Measurements from ENCODE around the gene ENG. TPM values are rescaled to one million over a fixed set of nuclear protein-coding genes. Genes with fewer than 3 reads are reported as not detected.
"Not testable (repeated sequence)": the region's sequence is repeated elsewhere in the genome, so short reads cannot be mapped to it uniquely, and the experiment has no call there.

ENG gene
- total RNA-seq = 10.5 and 12.5 TPM in 2 replicates
- 57.1 TPM for polyA plus RNA-seq (2012)

GRCh38 chr9:127854184-127854806 lies at the start of gene ENG:
Gene ENG (minus strand): TSS chr9:127854658. CDS start chr9:127854355, 303 bp downstream.
- peak; percentile 63 for DNase-seq (ENCODE audit: low read depth)

DNA sequence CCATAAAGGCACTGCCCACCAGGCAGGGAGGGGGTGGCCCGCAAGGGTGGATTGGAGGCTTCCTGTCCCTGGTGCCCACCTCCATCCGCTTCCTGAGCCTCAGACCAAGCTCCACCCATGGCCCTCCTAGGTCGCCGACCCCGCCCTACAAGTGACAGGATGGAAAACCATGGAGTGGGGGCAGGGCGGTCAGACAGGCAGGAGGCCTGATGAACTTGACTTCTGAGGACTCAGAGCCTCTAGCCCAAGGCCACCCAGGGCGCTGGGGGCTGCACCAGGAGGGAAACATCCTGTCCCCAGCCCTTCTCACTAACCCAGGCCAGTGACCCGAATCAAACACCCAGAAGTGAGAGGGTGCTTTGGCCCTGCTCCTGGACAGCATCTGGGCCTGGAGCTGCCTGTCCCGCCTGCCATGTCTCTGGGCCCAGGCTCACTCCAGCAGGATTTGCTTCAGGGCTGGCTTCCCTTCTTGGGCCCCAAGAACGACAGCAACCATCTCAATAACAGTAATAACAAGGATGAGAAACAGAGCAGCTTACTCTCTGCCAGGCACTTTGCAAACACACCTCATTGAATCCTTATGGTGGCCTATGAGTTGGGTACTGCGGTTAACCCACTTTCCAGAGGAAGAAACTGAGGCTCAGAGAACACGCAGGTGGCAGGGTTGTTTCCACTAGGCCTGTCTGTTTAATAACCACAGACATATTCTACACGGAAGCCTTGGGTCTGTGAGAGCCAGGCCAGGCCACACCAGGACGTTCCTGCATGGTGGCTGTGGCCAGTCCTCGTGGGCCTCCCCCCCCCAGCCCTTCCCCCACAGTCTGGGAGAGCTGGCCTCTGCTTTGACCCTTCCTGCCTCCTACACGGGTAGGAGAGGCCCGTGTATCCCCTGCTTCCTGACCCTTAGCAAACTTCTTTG lies 49.4 kb upstream of the ENG start:
- no peak for DNase-seq (ENCODE audit: low read depth)

DNA sequence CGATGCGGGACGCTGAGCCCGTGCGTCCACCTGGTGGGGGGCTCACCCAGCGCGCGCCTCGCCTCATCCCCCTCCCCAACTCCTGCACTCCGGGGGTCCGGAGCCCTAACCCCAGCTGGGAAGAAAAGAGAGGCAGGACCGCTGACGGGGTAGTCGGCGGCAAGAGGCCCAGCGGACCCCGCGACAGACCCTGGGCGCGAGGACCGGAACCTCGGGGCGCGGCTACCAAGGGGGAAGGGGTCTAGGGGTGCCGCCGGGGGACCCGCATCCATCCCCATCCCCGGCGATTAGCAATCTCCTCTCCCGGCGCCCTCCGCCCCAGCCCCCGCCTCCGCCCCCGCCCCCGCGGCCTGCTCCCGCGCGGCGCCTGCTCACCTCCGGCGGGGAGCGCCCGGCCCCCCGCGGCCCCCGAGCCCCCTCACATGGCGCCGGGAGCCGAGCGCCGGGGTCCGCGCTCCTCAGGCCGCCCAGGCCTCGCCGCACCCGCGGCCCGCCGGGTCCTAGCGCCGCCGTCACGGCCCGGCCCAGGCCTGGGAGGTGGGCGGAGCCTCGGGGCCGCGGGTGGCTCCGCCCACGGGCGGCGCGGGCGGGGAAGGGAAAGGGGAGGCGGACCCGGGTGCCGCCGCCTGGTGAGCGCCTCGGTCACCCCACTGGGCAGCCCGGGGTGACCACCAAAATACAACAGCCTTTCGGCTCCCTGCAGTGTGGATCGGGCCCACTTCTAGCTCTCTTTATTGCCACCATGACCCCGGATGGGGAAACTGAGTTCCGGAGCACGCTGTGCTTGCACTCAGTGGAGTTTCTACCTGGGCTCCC lies 44.9 kb upstream of the ENG start, which contains the start of gene ST6GALNAC6:
Gene ST6GALNAC6, minus strand, starts transcription at position 476 of the 816 bp plus-strand sequence. CDS start 1,622 bp downstream, outside the sequence.
- DNase-seq (ENCODE audit: low read depth) = peak; percentile 84

DNA sequence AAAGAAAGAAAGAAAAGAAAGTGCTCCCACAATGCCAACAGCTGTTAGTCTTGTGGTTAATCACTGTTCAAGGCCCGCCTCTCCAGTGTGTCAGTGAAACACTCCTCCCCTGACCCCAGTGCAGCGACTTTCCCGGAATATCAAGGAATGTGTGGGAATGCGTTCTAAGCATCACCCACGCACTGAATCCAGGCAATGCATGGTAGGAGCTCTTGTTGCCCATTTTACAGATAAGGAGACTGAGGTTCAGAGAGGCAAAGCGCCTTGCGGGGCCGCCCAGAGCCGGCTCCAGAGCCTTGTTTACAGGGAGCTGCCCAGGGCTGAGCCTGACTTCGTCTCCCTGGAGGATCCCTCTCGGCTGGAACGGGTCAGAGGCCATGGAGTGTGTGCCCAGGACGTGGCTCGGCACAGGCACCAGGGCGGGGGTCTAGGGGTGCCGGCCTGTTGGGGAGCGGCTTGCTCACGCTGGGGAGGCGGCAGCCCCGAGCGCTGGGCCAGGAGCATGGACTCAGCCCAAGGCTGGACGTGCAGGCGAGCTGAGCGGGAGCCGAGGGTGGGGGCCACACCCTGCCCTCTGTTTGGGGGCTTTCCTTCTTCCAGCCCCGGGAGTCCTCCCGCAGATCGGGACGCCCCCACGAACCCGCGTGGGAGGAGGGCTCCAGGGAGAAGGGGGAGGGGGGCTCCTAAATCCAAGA lies 44.1 kb upstream of the ENG start:
- peak; percentile 92 for DNase-seq (ENCODE audit: low read depth)

DNA sequence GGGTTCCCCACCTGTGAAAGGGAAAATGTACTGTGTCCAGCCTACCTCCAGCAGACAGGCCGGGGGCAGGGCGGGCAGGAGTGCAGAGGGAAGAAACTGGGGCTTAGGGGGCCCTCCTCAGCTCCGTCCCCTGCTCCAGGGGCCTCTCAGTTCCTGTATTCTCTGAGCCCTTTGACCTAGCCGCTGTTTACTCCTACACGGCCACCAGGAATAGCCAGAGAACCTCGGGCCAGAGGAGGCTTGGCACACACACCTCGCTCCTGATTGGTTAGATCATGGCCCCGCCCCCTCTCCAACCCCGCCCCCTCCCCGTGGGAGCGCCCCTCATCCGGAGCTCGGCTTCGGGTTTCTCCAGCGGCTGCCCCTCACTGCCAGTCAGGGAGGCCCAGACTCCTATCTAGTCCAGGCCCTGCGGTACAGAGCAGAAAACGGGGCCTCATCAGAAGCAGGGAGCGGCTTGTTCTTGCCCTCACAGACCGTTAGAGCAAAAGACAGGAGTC lies 42.8 kb upstream of the ENG start:
- DNase-seq (ENCODE audit: low read depth) = peak; percentile 81

- DNase-seq (ENCODE audit: low read depth) = no peak
These were observed 42.1 kb upstream of the ENG start for GRCh38 chr9:127896395-127897192.

GRCh38 chr9:127895811-127896210 lies 41.4 kb upstream of the ENG start:
- DNase-seq (ENCODE audit: low read depth) = no peak

- no peak for DNase-seq (ENCODE audit: low read depth)
These were observed 38.9 kb upstream of the ENG start for GRCh38 chr9:127893392-127893791.

GRCh38 chr9:127892831-127893230 lies 38.4 kb upstream of the ENG start:
- DNase-seq (ENCODE audit: low read depth) = no peak

DNA sequence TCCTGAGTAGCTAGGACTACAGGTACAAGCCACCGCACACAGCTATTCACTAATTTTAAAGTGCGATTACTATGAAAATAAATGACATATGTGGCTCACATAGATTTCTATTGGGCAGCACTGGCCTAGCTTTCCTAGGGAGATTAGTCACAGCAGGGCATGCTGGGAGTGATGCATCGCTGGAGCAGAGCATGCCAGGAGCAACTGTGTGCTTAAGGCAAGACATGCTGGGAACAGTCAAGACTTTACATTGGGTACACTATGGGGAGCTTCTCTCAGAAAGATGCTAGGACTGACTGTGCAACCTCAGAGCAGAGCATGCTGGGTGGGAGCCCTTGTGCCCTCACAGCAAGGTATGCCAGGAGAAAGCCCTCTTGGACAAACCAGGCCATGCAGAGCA lies 35.6 kb upstream of the ENG start:
- DNase-seq (ENCODE audit: low read depth) = no peak

DNA sequence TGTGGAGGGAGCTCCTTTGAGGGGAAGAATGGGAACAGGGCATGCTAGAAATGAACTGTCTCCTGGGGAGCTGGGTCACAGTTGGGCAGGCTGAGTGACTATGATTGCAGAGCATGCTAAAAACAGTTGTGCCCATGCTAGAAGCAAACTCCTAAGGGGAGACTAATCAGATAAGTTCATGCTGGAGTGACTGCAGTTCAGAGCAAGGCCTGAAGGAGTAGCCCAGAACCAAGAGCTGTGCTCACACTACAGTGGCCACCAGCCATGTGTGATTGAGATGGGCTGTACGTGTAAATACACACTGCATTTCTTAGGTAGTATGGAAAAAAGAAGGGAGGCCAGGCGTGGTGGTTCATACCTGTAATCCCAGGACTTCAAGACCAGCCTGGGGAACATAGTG lies 33.3 kb upstream of the ENG start:
- DNase-seq (ENCODE audit: low read depth) = no peak

GRCh38 chr9:127886401-127886972 lies 32.0 kb upstream of the ENG start:
- no peak for DNase-seq (ENCODE audit: low read depth)

DNA sequence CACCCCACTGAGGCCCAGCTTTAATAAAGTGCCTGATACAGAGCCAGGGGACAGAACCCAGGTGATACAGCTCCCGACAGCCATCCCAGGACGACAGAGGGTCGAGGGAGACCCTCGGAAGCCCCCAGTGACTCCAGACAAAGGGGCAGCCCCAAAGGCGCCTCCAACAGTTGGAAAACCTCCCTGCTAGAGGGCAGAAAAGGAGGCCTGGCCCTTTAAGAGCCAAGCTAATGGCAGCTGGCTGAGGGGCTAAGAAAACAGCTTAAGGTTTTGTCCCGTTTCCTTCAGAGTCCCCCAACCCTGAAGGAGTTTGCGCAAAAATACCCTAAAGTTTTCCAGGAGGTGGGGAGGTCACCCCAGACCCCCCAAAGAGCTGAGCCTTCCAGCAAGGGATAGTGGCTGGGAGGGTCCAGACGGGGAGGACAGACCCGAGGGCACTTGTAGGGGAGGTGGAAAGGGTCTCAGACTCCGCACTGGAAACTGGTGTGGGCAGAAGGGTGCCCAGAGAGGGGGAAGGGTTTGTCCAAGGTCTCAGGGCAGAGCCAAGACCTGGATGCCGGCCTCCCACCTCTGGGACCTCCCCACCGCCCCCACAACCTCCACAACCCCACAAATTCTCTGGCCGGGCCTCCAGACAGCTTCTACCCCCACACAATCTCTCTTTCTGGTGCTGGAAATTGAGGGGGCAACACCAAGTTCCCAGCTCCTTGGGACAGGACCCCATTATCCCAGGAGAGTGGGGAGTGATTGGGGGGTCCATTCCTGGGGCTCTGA lies 31.2 kb upstream of the ENG start:
- no peak for DNase-seq (ENCODE audit: low read depth)

GRCh38 chr9:127884976-127885490 lies 30.6 kb upstream of the ENG start:
- no peak for DNase-seq (ENCODE audit: low read depth)

DNA sequence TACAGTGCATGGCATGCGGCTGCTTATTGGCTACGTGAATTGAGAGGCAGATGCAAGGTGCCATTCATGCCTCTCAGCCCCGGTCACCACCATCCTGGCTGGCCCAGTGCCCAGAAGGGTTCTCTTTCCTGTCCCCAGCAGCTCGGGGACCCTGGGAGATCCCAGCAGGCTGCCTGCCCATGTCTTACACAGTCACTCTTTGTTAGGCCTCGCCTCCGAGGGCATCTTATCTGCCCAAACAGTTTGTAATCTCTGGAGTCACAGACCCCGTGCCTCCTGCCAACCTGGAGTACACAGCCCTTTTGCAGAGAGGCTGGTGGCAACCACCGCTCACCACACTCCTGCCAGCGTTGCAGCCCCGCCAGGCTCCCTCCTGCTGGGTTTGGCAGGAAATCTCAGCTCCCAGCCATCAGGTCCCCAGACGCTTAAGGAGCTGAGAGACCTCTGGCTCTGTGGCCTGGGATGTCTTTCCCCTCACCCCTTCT lies 30.0 kb upstream of the ENG start:
- peak; percentile 51 for DNase-seq (ENCODE audit: low read depth)

GRCh38 chr9:127883959-127884358 lies 29.5 kb upstream of the ENG start:
- no peak for DNase-seq (ENCODE audit: low read depth)

DNA sequence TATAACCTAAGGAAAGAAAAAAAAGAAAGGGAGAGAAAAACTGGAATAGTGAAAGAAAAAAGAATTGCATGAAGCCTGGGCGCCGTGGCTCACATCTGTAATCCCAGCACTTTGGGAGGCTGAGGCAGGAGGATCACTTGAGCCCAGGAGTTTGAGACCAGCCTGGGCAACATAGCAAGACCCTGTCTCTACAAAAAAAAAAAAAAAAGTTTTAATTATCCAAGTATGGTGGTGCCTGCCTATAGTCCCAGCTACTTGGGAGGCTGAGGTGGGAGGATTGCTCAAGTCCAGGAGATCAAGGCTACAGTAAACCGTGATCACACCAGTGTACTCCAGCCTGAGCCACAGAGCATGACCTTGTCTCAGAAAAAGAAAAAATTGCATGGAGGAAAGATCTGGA lies 27.3 kb upstream of the ENG start:
- DNase-seq (ENCODE audit: low read depth) = not testable (repeated sequence)

GRCh38 chr9:127880143-127880542 lies 25.7 kb upstream of the ENG start:
- DNase-seq (ENCODE audit: low read depth) = no peak

Data from myocyte (in vitro differentiated cells).